T-cell (primary cell): ENCODE data around the gene ATRN. TPM values are rescaled to one million over a fixed set of nuclear protein-coding genes. Genes with fewer than 3 reads are reported as not detected.
"Not testable (repeated sequence)": the region's sequence is repeated elsewhere in the genome, so short reads cannot be mapped to it uniquely, and the experiment has no call there.

ENCODE experiments used
- ATAC-seq, 4 experiments: fragments of 200-7000 bp in 3 of 4; fragments of 150-1000 bp in 1 of 4; cut with Tn5 transposase; replicated peaks in 1 of 4; 1 replicate in 3 of 4; 2 replicates in 1 of 4; pipeline ENCODE4 v1.10.0; 2021; ENCODE audit warnings: moderate library complexity in 3 of 4, mild to moderate bottlenecking in 2 of 4, moderate number of reproducible peaks in 1 of 4
- CTCF ChIA-PET, 2 donors: fragments of 300-600 bp; sonication (Branson Sonifier 250); formaldehyde crosslinking; loops; one replicate each; lab custom pipeline; 2022; ENCODE audit warnings: antibody characterized with exemption in 2 of 2; lab: Charles Lee
- POLR2A ChIA-PET, 2 donors: fragments of 300-600 bp; sonication (Branson Sonifier 250); formaldehyde crosslinking; loops; one replicate each; lab custom pipeline; 2022; ENCODE audit warnings: antibody characterized with exemption in 2 of 2; lab: Charles Lee
- DNase-seq, 35 experiments: peaks; one replicate each; pipeline versions ENCODE4 v3.0.0 to v3.0.0-alpha.2; 2013 to 2023
- H3K27ac ChIP-seq: one replicate; pipeline ENCODE4 v1.5.1; 2013; ENCODE audit warnings: low read length
- H3K27me3 ChIP-seq, 2 experiments: replicated peaks in 1 of 2; 1 replicate in 1 of 2; 2 replicates in 1 of 2; pipeline versions ENCODE4 v1.6.1 to v1.7.0; 2013; ENCODE audit warnings: low read length in 1 of 2, mixed read lengths in 1 of 2; ENCODE audit not compliant: control insufficient read depth in 2 of 2, insufficient read depth in 2 of 2; ENCODE audit errors: extremely low read depth in 1 of 2
- H3K36me3 ChIP-seq, 2 donors: 1 replicate in 1 of 2; 2 replicates in 1 of 2; pipeline versions ENCODE4 v1.6.1 to v1.7.0; 2013; ENCODE audit warnings: low read length in 1 of 2; ENCODE audit not compliant: control insufficient read depth in 2 of 2, insufficient read depth in 1 of 2; ENCODE audit errors: extremely low read depth in 1 of 2
- H3K4me1 ChIP-seq, 2 experiments: 1 replicate in 1 of 2; 2 replicates in 1 of 2; pipeline versions ENCODE4 v1.6.1 to v1.7.0; 2013; ENCODE audit warnings: low read length in 2 of 2, mixed read lengths in 1 of 2; ENCODE audit not compliant: insufficient read depth in 2 of 2, control insufficient read depth in 1 of 2; ENCODE audit errors: extremely low read depth in 1 of 2
- H3K4me3 ChIP-seq, 2 donors: 1 replicate in 1 of 2; 2 replicates in 1 of 2; pipeline versions ENCODE4 v1.5.1 to v1.7.0; 2013; ENCODE audit warnings: mild to moderate bottlenecking in 2 of 2, low read length in 1 of 2, moderate library complexity in 1 of 2; ENCODE audit not compliant: control insufficient read depth in 1 of 2; ENCODE audit errors: extremely low read depth in 1 of 2
- H3K9me3 ChIP-seq: 2 replicates; pipeline ENCODE4 v1.7.0; 2013
- H3K27ac Mint-ChIP-seq, 2 donors: one replicate each; pipeline ENCODE4 v1.8.0; 2020 to 2021; ENCODE audit warnings: mild to moderate bottlenecking in 2 of 2, mixed read lengths in 2 of 2
- H3K27me3 Mint-ChIP-seq, 2 donors: one replicate each; pipeline ENCODE4 v1.8.0; 2021 to 2022; ENCODE audit warnings: mixed read lengths in 2 of 2
- H3K36me3 Mint-ChIP-seq: one replicate; pipeline ENCODE4 v1.8.0; 2021; ENCODE audit warnings: mixed read lengths
- H3K4me1 Mint-ChIP-seq, 3 donors: one replicate each; pipeline ENCODE4 v1.8.0; 2020 to 2022; ENCODE audit warnings: mixed read lengths in 3 of 3, mild to moderate bottlenecking in 1 of 3
- H3K4me3 Mint-ChIP-seq, 3 donors: one replicate each; pipeline ENCODE4 v1.8.0; 2020 to 2022; ENCODE audit warnings: mild to moderate bottlenecking in 3 of 3, mixed read lengths in 3 of 3, moderate library complexity in 3 of 3
- H3K9me3 Mint-ChIP-seq, 3 donors: one replicate each; pipeline ENCODE4 v1.8.0; 2020 to 2022; ENCODE audit warnings: mixed read lengths in 3 of 3
- WGBS: methylation state at CpG from one replicate; pipeline ENCODE4 v1.1.5; 2013; ENCODE audit warnings: missing lambda C conversion rate; ENCODE audit not compliant: insufficient coverage; 5-methylcytosine and 5-hydroxymethylcytosine counted together
- total RNA-seq, 35 experiments: library from RNA in 6 of 35; stranded (reverse) in 6 of 35; fragments of 120-200 nt in 1 of 35; gene quantifications; one replicate each; pipeline versions ENCODE4 v1.2.1 to v1.2.4 and lab custom pipeline; 2013 to 2026

Gene ATRN
- total RNA-seq, 5 donors from 2014 or later (not counting 1 experiment from before 2014, with no cell fraction given) = 13.6 to 15.8 (median 13.7) TPM

DNA sequence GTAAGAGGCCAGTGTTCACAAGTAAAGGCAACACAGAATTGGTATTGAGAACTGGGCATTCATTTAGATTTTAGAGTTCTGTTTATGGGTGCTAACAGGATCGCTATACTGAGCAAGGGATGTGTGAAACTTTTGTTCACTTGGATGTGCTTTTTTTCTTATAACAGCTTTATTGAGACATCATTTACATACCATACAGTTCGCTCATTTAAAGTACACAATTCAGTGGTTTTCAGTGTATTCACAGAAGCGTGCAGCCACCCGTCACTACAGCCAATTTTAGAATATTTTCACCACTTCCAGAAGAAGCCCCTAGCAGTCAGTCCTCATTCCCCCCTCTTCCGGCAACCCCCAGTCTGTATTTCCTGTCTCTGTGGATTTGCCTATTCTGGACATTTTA, 143.6 kb downstream of the ATRN start:
- CTCF ChIA-PET = no interaction called here

DNA sequence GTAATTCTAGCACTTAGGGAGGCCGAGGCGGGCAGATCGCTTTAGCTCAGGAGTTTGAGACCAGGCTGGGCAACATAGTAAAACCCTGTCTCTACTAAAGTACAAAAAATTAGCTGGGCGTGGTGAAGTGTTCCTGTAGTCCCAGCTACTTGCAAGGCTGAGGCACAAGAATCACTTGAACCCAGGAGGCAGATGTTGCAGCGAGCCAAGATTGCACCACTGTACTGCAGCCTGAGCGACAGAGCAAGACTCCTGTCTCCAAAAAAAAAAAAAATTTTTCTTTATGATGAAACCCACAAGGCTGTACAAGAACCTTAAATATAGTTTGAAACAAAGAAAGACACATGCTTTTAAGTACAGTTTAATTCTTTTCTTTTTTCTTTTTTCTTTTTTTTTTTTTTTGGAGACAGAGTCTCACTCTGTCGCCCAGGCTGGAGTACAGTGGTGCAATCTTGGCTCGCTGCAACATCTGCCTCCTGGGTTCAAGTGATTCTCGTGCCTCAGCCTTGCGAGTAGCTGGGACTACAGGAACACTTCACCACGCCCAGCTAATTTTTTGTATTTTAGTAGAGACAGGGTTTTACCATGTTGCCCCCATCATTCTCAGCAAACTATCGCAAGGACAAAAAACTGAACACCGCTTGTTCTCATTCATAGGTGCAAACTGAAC, 144.5 kb downstream of the ATRN start:
- ATAC-seq, H3K27me3 Mint-ChIP-seq, DNase-seq, H3K4me3 Mint-ChIP-seq, H3K27ac Mint-ChIP-seq, H3K27me3 ChIP-seq, H3K4me1 Mint-ChIP-seq, H3K36me3 ChIP-seq, H3K9me3 Mint-ChIP-seq, H3K27ac ChIP-seq, H3K4me1 ChIP-seq, POLR2A ChIA-PET, CTCF ChIA-PET, H3K4me3 ChIP-seq, H3K9me3 ChIP-seq: not testable (repeated sequence)
- WGBS = 92% methylated on average over 2 of the region's 13 CpGs
- peaks cover 42% of the 10 kb centered on the region for H3K36me3 Mint-ChIP-seq

More for the DNA sequence above, 143.6 kb downstream of the ATRN start:
- no peak for ATAC-seq
- H3K4me1 Mint-ChIP-seq = no peaks in the 10 kb centered on the region
- Histone ChIP-seq H3K36me3 (peaks cover 0 to 4% of the 10 kb centered on the region in 2 donors), H3K27me3 (no peaks in the 10 kb centered on the region), H3K9me3 (no peaks in the 10 kb centered on the region), H3K4me1 (no peaks in the 10 kb centered on the region), H3K4me3 (no peak overlapping the region), H3K27ac (no peak overlapping the region)
- H3K36me3 Mint-ChIP-seq = peaks cover 43% of the 10 kb centered on the region
- H3K9me3 Mint-ChIP-seq = no peaks in the 10 kb centered on the region
- DNase-seq = no peak
- no peaks in the 10 kb centered on the region for H3K27me3 Mint-ChIP-seq
- POLR2A ChIA-PET = no interaction called here
- no peak overlapping the region for H3K4me3 Mint-ChIP-seq
- no CpG with 5 or more reads among the region's 5 CpGs for WGBS
- H3K27ac Mint-ChIP-seq = no peak overlapping the region

DNA sequence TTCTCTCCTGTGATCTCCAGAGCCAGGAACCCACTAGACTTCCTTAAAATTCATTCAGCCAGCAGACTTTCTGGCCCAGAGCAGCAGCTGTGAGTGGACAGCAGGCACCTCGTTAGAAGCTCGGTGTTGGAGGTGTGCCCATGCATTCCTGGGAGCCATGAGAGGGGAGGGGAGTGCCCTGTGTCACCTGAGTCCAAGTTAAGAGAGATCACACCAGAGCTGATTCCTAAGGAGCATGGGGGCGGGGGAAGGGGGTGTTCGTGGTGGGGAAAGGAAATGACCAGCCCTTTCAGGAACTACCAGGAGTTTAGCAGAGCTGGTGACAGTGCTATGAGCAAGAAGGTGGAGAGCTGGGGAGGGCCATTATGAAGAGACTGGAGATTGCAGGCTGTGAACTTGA, 145.4 kb downstream of the ATRN start:
- no peaks in the 10 kb centered on the region for H3K9me3 Mint-ChIP-seq
- Histone ChIP-seq H3K27me3 (no peaks in the 10 kb centered on the region), H3K36me3 (peaks cover 0 to 4% of the 10 kb centered on the region in 2 donors), H3K27ac (no peak overlapping the region), H3K4me1 (no peaks in the 10 kb centered on the region), H3K9me3 (no peaks in the 10 kb centered on the region), H3K4me3 (no peak overlapping the region)
- DNase-seq = no peak
- no peak overlapping the region for H3K4me3 Mint-ChIP-seq
- POLR2A ChIA-PET = no interaction called here
- peaks cover 43% of the 10 kb centered on the region for H3K36me3 Mint-ChIP-seq
- H3K27ac Mint-ChIP-seq = no peak overlapping the region
- ATAC-seq = no peak
- 89% methylated on average over 4 of the region's 4 CpGs for WGBS
- no peaks in the 10 kb centered on the region for H3K27me3 Mint-ChIP-seq
- CTCF ChIA-PET = no interaction called here
- no peaks in the 10 kb centered on the region for H3K4me1 Mint-ChIP-seq

DNA sequence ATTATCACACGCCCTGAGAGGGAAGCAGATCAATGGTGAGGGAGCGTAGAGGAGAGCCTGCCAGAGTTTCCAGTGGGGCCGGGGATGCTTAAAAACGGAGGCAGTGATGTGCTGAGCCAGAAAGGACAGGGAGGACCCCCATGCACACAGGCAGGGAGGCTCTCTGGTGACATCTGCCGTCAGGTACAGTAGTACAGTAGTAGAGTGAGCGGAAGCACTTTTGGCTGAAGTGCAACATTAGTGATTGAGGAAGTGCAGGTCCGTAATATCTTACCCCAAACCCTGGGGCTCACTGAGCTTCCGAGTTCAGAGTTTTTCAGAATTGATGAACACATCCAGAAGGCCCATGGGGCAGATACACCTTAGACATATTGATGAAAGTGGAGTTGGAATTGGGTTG, 150.3 kb downstream of the ATRN start:
- peaks cover 0 to 8% of the 10 kb centered on the region in 2 donors for H3K36me3 ChIP-seq
- WGBS = 88% methylated on average over 5 of the region's 8 CpGs
- no peaks in the 10 kb centered on the region for H3K4me1 ChIP-seq
- no peaks in the 10 kb centered on the region for H3K27me3 ChIP-seq
- no peak overlapping the region for H3K4me3 ChIP-seq
- ATAC-seq (no peak), DNase-seq (no peak)
- CTCF ChIA-PET = no interaction called here
- no peak overlapping the region for H3K4me3 Mint-ChIP-seq
- no peaks in the 10 kb centered on the region for H3K4me1 Mint-ChIP-seq
- POLR2A ChIA-PET = interaction anchor here in 1 of 2 donors (0.6 kb wide), 1 partner anchor 74 kb away, joined by 3 read pairs; no protein-coding TSS in a partner anchor
- no peak overlapping the region for H3K27ac ChIP-seq
- no peaks in the 10 kb centered on the region for H3K9me3 ChIP-seq
- H3K9me3 Mint-ChIP-seq = no peaks in the 10 kb centered on the region
- H3K27me3 Mint-ChIP-seq = no peaks in the 10 kb centered on the region
- no peak overlapping the region for H3K27ac Mint-ChIP-seq
- peaks cover 36% of the 10 kb centered on the region for H3K36me3 Mint-ChIP-seq

DNA sequence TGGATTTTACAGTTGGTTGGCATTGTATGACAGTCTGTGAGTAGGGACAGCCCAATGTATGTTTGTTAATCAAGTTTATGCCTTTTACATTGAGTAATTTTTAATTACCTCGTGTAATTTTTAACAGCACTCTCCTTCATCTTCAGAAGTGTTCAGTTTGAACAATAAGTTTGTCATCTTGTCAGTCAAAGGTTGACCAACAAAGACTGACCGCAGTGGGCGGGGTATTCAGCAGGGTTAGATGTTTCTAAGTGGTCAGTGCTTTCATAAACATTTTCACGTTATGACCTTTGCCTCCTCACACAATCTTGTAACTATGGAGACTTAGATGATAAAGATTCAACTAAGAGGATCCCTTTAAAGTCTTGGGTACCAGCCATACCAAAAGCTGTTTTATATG, 151.6 kb downstream of the ATRN start:
- no peaks in the 10 kb centered on the region for H3K9me3 ChIP-seq
- no CpG with 5 or more reads among the region's 4 CpGs for WGBS
- CTCF ChIA-PET = no interaction called here
- ATAC-seq (no peak), DNase-seq (no peak)
- H3K4me3 Mint-ChIP-seq = no peak overlapping the region
- no peaks in the 10 kb centered on the region for H3K4me1 Mint-ChIP-seq
- H3K36me3 ChIP-seq = peaks cover 0 to 8% of the 10 kb centered on the region in 2 donors
- no peaks in the 10 kb centered on the region for H3K4me1 ChIP-seq
- no peaks in the 10 kb centered on the region for H3K9me3 Mint-ChIP-seq
- H3K27ac ChIP-seq = no peak overlapping the region
- no peaks in the 10 kb centered on the region for H3K27me3 ChIP-seq
- H3K27ac Mint-ChIP-seq = no peak overlapping the region
- POLR2A ChIA-PET = no interaction called here
- peaks cover 34% of the 10 kb centered on the region for H3K36me3 Mint-ChIP-seq
- H3K4me3 ChIP-seq = no peak overlapping the region
- no peaks in the 10 kb centered on the region for H3K27me3 Mint-ChIP-seq

DNA sequence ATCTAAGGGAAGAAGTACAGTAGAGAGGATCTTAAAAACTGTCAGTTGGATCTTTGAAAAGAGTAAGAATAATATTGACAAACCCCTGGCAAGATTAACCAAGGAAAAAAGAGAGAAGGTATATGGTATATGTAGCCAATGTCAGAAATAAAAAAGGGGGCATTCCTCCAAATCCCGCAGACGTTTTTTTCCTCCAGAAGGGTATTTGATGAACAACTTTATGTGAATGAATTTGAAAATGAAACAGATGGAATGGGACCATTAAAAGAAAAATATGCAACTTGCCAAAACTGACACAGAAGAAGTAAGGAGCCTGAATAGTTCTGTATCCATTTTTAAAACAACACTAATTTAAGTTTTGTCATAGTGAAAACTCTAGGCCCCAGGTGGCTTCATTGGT, 156.7 kb downstream of the ATRN start:
- no peaks in the 10 kb centered on the region for H3K9me3 Mint-ChIP-seq
- CTCF ChIA-PET = no interaction called here
- Histone ChIP-seq H3K9me3 (no peaks in the 10 kb centered on the region), H3K4me1 (no peaks in the 10 kb centered on the region), H3K4me3 (no peak overlapping the region), H3K27ac (no peak overlapping the region), H3K27me3 (no peaks in the 10 kb centered on the region), H3K36me3 (peaks cover 2 to 8% of the 10 kb centered on the region in 2 donors)
- ATAC-seq (no peak), DNase-seq (no peak)
- no peak overlapping the region for H3K27ac Mint-ChIP-seq
- no CpG with 5 or more reads among the region's 2 CpGs for WGBS
- no peak overlapping the region for H3K4me3 Mint-ChIP-seq
- POLR2A ChIA-PET = no interaction called here
- no peaks in the 10 kb centered on the region for H3K4me1 Mint-ChIP-seq
- peaks cover 35% of the 10 kb centered on the region for H3K36me3 Mint-ChIP-seq
- no peaks in the 10 kb centered on the region for H3K27me3 Mint-ChIP-seq
